OCI-M2 (cell line): ENCODE results near the gene NFIX.

Source experiments
- DNase-seq: peaks from one replicate; lab custom pipeline; 2025; ENCODE audit not compliant: unreplicated experiment; lab: John Stamatoyannopoulos, UW

NFIX gene

GRCh38 chr19:13146763-13147563 is 151.7 kb downstream of the NFIX start:
- DNase-seq = no peak
